Neural progenitor cell (in vitro differentiated cells): ENCODE results near the gene EDAR.

ENCODE experiments used
- CTCF ChIP-seq: fragments of 200-600 bp; sonication (generic); IDR thresholded peaks from 2 replicates; pipeline ENCODE4 v1.5.1; 2017; ENCODE audit warnings: antibody characterized with exemption, mild to moderate bottlenecking
- EZH2 ChIP-seq: fragments of 200-600 bp; sonication (generic); IDR thresholded peaks from 2 replicates; pipeline ENCODE4 v1.6.1; 2017; ENCODE audit warnings: antibody characterized with exemption, mild to moderate bottlenecking, moderate library complexity
- EZH2phosphoT487 ChIP-seq: fragments of 200-600 bp; sonication (generic); IDR thresholded peaks from 2 replicates; pipeline ENCODE4 v1.6.1; 2017; ENCODE audit warnings: antibody characterized with exemption

DNA sequence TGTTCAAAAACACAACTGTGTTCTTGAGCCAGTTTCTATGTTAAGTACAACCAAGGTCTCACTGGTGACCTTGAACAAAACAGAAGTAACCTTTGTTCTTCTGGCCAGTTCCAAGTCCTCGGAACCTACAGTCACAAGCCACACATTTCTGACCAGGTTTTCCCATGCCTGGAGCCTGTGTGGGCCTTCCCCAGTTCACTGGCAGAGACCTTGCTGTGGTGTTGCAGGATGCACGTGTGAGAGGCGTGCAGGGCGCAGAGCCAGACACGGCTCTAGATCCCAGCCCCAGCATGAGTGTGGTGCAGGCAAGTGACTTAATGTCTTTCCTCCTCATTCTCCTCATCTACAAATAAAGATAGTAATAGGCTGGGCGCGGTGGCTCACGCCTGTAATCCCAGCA lies 25.5 kb upstream of the EDAR start:
- TF ChIP-seq CTCF (no peak), EZH2 (no peak), EZH2phosphoT487 (no peak)
